Activated CD4-positive, alpha-beta T cell treated with anti-CD3 and anti-CD28 coated beads, Interleukin-2, Interleukin-6, amounts not matched to agents 100 ng/mL and 50 ng/mL, durations not matched to agents 16 hours and 8 hours (primary cell): ENCODE results near the gene HSPB1.
A peak's percentile ranks its signal among the peaks of the same experiment; 100 is the strongest.
"Not testable (repeated sequence)": the region's sequence is repeated elsewhere in the genome, so short reads cannot be mapped to it uniquely, and the experiment has no call there.

Experiments used
- DNase-seq: peaks from one replicate; pipeline ENCODE4 v3.0.0-alpha.2; 2020

HSPB1 gene

DNA sequence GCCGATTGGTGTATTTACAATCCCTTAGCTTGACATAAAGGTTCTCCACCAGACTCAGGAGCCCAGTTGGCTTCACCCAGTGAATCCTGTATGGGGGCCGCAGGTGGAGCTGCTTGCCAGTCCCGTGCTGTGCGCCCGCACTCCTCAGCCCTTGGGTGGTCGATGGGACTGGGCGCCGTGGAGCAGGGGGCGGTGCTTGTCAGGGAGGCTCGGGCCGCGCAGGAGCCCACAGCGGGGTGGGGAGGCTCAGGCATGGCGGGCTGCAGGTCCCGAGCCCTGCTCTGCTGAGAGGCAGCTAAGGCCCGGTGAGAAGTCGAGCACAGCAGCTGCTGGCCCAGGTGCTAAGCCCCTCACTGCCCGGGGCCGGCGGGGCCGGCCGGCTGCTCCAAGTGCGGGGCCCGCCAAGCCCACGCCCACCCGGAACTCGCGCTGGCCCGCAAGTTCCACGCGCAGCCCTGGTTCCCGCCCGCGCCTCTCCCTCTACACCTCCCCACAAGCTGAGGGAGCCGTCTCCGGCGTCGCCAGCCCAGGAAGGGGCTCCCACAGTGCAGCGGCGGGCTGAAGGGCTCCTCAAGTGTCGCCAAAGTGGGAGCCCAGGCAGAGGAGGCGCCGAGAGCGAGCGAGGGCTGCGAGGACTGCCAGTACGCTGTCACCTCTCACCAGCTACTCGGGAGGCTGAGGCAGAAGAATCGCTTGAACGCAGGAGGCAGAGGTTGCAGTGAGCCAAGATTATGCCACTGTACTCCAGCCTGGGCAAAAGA, 7.0 kb downstream of the HSPB1 start:
- DNase-seq = not testable (repeated sequence)

GRCh38 chr7:76310102-76310957, 7.9 kb downstream of the HSPB1 start:
- DNase-seq = no peak

- not testable (repeated sequence) for DNase-seq
These were observed 9.4 kb downstream of the HSPB1 start for GRCh38 chr7:76311838-76312237.

DNA sequence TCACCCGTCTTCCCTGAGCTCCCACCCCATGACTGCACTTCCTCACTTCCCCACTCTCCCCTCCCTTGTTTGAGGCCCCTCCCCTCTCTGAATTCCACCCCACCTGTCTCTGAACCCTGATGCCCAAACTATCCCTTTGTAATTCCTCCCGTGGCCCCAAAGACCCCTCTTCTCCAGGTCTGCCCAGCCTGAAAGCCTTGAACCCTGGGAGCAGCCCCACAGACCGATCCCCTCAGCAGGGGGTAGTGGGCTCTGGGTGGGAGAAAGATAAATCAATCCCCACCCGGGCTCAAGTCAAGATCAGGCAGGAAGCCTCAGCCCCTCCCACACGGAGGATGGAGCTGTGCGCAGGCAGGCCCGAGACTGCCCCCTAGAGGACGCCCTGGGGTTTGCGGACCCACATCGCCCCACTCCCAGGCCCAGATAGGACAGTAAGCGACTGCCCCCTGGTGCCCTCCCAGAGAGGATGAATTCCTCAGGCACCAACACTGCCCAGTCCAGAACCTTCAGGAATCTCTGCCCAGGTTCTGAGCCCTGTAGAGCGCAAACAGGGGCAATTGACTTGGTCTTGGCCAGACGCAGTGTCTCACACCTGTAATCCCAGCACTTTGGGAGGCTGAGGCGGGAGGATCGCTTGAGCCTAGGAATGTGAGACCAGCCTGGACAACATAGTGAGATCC, 11.7 kb downstream of the HSPB1 start:
- peak; percentile 98 for DNase-seq

- DNase-seq = not testable (repeated sequence)
These were observed 12.3 kb downstream of the HSPB1 start for GRCh38 chr7:76314740-76315139.

- no peak for DNase-seq
These were observed 12.9 kb downstream of the HSPB1 start for GRCh38 chr7:76315364-76315763.

GRCh38 chr7:76316984-76317781, 14.7 kb downstream of the HSPB1 start:
- DNase-seq = no peak

DNA sequence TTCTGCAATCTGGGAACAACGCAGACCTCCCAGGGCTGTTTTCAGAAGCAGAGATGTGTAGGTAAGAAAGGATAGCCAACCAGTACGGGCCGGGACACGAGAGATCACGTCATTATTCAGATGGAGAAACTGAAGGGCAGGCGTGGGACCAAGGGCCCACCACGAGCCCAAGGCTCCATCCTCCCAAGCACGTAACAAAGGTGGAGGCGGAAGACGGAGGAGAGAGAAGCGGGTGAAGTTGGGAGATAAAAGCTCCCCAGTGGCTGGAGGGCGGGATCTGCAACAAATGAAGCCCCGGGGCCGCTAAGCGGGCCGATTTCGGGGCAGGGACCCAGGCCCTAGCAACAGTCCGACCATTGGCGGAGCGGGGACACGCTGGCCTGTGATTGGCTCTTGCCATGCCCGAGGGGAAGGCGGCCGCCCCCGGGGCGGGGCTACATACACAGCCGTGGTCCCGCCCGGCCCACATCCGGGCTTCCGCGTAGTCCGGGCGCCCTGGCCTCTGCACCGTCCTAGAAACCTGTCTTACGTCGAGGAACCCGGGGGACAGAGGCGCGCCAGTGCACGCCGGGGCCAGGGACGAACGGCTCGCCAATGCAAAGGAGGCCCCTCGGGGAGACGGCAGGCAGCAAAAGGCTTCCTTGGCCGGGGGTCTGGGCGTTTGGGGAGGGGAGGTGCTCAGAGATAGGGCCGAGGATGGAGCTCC, 15.5 kb downstream of the HSPB1 start:
- peak; percentile 98 for DNase-seq

DNA sequence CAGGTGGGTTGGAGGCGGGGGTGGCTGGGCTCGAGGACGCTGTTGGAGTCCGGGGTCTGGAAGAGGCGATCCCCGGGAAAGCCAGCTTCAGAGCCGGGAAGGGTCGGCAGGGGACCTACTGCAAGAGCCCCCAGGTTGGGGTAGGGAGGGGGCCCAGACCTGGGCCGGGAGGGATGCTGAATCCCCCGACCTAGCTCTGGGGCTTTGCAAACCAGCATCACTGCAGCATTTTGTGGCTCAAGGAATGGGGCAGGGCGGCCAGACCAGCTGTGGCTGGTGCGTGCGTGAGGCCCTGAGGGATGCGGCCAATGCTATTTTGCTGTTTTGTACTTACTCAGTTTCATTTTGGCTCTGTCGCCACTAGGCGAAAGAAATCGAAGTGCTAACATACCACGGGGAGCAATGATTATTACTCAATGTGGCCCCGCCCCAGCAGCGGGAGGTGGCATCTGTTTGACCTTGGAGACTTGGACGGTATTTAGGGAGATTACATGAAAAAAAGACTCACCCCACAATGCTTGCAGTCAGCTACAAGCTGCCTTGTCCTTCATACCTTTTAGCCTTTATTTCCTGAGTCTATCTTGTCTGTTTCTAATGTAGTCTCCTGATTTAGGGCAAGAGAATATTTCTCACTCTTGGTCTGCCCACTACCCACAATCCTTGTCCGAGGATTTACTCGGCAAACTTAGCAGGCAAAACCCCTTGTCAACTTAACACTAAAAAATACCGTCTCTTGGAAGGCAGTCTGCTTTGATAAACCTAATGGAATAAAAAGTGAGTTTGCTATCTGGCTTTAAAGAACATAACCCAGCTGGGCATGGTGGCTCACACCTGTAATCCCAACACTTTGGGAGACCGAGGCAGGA, 16.2 kb downstream of the HSPB1 start:
- peak; percentile 88 for DNase-seq

DNA sequence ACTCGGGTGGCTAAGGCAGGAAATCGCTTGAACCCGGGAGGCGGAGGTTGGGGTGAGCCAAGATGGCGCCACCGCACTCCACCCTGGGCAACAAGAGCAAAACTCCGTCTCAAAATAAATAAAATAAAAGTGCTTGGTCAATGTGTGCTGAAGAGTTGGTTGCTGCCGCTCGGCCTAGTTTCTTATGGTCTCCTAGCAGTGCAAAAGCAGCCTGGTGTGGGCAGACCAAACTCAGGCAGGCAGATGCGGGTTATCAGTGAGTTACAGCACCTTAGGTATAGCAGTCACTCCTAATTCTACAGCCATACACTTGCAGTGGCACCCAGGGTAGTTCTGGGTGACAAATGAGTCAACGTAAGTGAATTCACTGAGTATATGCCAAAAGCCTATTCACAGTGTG, 22.6 kb downstream of the HSPB1 start:
- no peak for DNase-seq

DNA sequence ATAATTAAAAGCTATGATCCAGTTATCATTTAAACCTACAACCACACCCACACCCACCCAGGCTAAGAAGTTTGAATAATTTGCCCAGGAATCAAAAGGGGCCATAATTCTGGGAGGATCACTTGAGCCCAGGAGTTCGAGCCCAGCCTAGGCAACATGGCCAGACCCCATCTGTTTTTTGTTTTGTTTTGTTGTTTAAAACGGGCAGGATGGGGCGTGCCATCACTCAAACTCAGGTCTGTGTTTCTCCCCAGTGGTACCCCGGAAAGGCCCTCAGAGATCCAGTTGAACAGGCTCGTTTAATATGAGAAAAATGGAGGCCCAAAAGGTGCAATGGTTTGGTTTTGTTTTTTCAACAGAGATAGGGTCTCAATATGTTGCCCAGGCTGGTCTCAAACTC, 23.3 kb downstream of the HSPB1 start:
- no peak for DNase-seq

DNA sequence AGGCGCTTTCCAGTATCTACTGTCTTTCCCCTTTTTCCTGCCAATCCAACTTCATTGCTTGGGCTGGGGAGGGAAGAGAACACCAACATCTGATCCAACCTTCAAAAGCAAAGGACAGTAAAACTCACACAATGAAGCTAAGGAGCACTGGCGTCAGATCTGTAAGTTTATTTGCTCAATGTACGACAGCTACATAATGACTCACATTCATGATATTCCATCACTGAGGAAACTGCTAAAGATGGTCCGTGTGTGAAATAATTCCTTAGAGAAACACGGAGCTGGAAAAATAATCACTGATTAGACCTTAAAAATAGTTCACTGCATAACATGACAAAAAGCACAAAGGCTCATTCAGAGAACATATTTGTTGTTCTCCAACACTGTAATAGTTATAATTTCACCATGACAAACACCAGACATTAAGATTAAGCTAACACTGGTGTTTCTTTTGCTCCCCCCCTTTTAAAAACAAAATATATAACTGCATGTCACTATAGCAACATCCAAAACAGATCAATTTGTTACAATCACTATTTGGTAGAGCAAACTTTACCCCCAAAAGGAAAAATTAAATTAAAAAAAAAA, 24.3 kb downstream of the HSPB1 start:
- no peak for DNase-seq

GRCh38 chr7:76327610-76328009, 25.1 kb downstream of the HSPB1 start:
- DNase-seq = no peak

DNA sequence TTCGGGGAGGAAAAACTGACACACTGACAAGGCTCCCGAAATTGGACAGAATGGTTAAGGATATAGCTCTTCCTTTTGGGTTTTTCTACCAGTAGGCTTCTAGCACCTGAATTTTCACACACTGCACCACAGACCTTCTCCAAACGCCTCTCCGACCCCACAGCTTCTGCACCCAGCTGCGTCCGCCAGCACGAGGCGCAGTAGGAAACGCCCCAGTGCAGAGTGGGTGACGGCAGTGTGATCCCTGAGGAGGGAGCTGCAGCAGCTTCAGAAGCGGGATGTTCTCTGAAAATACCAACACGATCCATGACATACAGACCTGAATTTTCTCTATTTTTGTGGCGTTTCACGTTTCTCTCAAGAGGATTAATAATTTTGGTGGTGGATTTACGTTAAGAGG, 25.9 kb downstream of the HSPB1 start:
- DNase-seq = no peak

- no peak for DNase-seq
These were observed 27.0 kb downstream of the HSPB1 start for GRCh38 chr7:76329479-76329878.

DNA sequence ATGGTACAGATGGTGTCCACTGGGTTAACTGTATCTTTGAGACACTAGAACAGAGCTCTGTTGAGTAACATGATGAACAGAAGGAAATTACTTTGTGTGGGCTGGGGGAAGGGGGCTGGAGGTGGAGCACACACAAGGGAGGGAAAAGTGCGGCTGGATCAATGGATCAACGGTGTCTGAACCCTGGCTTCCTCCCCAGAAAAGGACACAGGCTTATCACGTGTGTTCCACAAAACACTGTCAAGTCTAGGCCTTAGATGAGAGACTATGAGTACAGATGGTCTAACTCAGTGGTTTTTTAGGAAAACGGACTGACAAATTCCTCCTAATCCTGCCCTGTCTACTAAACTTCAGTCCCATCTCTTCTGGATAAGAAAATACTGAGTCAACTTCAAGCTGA, 27.8 kb downstream of the HSPB1 start:
- no peak for DNase-seq

DNA sequence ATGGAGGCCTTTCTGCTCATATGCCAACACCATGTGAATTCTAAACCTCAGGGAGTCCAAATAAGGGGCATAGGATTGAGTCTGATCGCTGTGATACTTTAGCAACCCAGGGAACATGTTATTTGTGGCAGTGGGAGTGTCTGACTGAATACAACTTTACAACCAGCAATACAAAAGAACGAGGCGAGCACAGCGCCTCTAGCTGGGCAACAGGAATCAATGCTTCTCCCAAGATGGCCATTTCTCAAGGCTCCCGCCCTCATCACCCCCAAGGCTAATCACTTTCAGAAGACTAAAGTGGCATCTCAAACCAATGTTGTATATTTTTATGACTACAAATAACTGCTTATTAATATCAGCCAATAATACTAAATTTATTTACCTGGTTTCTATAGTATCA, 28.2 kb downstream of the HSPB1 start:
- no peak for DNase-seq

- DNase-seq = no peak
These were observed 29.6 kb downstream of the HSPB1 start for GRCh38 chr7:76332078-76332477.

DNA sequence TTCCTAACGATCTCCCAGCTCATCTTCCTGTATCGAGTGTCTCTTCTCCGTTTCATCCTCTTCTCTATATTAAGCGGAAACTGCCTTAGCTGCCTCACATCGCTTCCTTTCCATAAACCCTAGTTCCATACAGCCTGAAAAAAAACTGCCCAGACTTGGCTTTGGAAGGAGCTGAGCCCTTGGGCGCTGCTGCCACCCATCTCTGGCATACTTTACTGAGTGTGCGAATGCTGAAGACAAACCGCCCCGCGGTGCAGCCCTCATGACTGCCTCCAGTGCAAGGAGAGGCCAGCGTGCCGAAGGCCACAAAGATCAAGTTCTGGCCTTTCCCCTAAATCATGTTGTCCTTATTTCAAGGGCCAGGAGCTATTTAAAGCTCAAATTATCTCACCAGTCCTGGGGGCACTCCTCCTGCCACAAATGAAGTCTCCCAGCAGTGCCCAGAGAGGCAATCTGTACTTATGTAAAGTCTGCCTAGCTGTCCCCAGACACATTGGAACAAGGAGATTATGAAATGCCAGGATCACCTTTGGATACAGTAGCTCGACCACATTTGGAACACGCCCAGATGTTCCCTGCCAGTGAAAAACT, 31.1 kb downstream of the HSPB1 start:
- DNase-seq = no peak

DNA sequence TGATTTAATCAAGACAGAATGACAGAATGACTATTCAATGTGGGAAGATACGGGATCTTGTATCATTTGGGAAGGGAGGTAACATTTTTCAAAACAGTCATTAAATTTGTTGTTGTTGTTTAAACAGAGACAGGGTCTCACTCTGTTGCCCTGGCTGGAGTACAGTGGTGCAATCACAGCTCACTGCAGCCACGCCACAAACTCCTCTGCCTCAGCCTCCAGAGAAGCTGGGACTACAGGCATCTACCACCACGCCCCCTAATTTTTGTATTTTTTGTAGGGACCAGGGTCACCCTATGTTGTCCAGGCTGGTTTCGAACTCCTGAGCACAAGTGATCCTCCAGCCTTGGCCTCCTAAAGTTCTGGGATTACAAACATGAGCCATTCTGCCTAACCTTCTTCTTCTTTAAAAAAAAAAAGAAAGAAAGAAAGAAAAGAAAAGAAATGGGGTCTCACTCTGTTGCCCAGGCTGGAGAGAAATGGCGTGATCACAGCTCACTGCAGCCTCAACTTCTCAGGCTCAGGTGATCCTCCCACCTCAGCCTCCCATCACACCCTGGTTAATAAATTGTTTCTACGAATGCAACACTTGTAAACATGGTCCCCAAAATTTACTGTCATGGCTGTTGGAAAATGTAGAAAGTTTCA, 32.0 kb downstream of the HSPB1 start:
- DNase-seq = no peak
